GM12865 (cell line): ENCODE results near the gene RSPH3.
A peak's percentile ranks its signal among the peaks of the same experiment; 100 is the strongest.
"Not testable (repeated sequence)": the region's sequence is repeated elsewhere in the genome, so short reads cannot be mapped to it uniquely, and the experiment has no call there.

Source experiments
- DNase-seq: peaks from one replicate; pipeline ENCODE4 v3.0.0; 2010; ENCODE audit warnings: low read depth
- H3K4me3 ChIP-seq: 2 replicates; pipeline ENCODE4 v1.5.1; 2011; ENCODE audit warnings: mild to moderate bottlenecking, low read depth, low read length, control low read depth
- CTCF ChIP-seq: IDR thresholded peaks from 2 replicates; pipeline ENCODE4 v1.5.1; 2011; ENCODE audit warnings: low read length, control low read depth, low read depth, inconsistent platforms; ENCODE audit not compliant: insufficient read depth; ENCODE audit errors: missing control alignments

Gene RSPH3

DNA sequence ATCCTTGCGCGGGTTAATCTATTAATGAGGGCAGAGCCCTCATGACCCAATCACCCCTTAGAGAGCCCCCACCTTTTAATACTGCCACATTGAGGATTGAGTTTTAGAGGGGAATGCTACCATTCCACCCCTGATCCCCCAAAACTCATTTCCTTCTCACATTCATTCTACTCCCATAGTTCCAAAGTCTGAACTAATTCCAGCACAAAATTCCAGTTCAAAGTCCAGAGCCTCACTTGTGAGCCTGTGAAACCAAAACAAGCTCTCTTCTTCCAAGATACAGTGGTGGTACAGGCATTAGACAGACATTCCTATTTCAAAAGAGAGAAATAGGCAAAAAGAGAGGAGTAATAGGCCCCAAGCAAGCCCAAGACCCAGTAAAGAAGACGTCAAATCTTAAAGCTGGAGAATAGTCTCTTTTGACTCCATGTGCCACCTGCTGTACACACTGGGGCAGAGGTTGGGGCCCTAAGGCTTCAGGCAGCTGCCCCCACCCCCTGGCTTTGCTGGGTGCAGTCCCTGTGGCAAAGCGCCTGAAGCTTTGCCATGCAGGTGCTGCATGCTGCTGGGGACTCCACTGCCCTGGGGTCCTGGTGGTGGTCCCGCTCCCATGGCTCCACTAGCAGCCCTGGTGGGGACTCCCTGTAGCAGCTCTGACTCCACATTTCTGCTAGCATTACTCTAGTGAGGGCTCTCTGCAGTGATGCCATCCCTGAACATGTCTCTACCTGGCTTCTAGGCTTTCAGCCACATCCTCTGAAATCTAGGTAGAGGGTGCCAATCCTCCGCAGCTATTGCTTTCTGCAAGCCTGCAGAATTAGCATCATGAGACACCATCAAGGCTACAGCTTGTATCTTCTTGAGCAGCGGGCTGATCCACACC, 41.3 kb downstream of the RSPH3 start:
- DNase-seq = peak; percentile 41
- peak; percentile 36 for TF ChIP-seq CTCF
- H3K4me3 ChIP-seq = no peak overlapping the region

DNA sequence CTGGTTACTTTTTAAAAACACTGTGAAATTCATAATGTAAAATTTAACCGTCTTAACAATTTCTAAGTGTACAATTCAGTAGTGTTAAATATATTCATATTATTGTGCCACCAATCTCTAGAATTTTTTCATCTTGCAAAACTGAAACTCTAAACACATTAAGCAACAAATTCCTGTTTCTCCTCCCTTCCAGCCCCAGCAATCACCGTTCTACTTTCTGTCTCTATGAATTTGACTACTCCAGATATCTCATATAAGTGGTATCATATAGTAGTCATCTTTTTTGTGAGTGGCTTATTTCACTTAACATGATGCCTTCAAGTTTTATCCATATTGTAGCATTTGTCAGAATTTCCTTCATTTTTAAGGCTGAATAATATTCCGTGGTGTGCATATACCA, 44.7 kb downstream of the RSPH3 start:
- TF ChIP-seq CTCF = no peak
- DNase-seq = no peak
- no peak overlapping the region for H3K4me3 ChIP-seq

DNA sequence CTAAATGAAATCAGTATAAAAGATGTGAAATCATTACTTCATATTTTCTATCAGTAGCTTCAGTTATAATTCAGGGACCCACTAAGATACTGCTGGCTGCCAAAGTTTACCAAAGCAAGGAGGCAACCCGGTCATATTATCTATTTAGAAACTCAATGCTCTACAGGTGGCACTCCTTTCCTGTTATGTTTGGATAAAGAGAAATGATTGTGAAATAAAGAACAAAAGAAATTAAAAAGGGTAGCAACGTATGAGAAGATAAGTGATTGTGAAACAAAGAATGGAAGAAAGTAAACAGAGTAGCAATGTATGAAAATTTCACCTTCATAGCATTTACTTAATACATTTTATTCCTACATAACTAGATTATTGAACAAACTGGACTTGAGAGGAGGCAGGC, 45.2 kb downstream of the RSPH3 start:
- no peak for DNase-seq
- TF ChIP-seq CTCF = no peak

DNA sequence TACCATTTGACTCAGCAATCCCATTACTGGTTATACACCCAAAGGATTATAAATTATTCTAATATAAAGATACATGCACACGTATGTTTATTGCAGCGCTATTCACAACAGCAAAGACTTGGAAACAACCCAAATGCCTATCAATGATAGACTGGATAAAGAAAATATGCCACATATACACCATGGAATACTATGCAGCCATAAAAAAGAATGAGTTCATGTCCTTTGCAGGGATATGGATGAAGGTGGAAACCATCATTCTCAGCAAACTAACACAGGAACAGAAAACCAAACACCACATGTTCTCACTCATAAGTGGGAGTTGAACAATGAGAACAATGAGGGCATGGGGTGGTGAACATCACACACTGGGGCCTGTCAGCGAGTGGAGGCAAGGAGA, 48.0 kb downstream of the RSPH3 start:
- not testable (repeated sequence) for H3K4me3 ChIP-seq, DNase-seq

More for the DNA sequence above, 45.2 kb downstream of the RSPH3 start:
- no peak overlapping the region for H3K4me3 ChIP-seq

GRCh38 chr6:158951565-158951964, 48.4 kb downstream of the RSPH3 start:
- DNase-seq, H3K4me3 ChIP-seq: not testable (repeated sequence)

DNA sequence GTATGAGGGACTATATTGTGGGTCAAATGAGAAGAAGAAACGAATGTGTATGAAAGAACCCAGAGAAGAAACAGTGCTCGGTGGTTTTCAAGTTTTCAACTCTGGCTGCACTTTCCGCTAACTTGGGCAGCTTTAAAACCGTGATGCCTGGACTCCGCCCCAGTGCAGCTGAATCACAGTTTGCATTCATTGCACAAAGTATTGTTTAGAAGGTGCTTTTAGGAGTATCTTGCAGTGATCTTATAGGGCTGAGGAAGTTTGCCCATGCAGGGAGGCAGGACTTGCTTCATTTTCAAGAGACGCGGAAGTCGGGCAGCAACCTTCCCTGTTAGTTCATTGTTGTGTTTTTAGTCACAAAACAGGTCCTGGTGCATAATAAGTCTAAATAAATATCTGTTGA, 52.7 kb downstream of the RSPH3 start:
- H3K4me3 ChIP-seq = no peak overlapping the region
- no peak for DNase-seq

GRCh38 chr6:158943380-158944032, 56.5 kb downstream of the RSPH3 start:
- DNase-seq = no peak
- TF ChIP-seq CTCF = no peak

More for the DNA sequence above, 52.7 kb downstream of the RSPH3 start:
- TF ChIP-seq CTCF = no peak

DNA sequence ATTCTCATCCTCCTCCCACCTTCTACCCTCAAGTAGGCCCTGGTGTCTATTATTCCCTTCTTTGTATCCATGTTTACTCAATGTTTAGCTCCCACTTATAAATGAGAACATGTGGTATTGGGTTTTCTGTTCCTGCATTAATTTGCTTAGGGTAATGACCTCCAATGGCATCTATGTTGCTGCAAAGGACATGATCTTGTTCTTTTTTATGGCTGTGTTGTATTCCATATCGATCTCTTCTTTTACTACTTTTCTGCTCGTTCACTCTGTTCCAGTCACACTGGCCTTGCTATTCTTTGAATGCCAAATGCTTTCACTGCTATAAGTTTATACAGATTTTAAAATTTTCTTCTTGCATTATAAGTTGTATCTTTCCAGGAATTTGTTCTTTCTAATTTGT, 57.7 kb downstream of the RSPH3 start:
- DNase-seq = no peak
- TF ChIP-seq CTCF = no peak
- H3K4me3 ChIP-seq = no peak overlapping the region

More at GRCh38 chr6:158943380-158944032, 56.5 kb downstream of the RSPH3 start:
- H3K4me3 ChIP-seq = no peak overlapping the region
